Spleen (tissue), 11 donors: ENCODE data around the gene SYNRG. TPM values are rescaled to one million over a fixed set of nuclear protein-coding genes. Genes with fewer than 3 reads are reported as not detected.

ENCODE experiments used
- DNase-seq: peaks from one replicate; pipeline ENCODE4 v3.0.0-alpha.2; 2020
- H3K27ac ChIP-seq, 8 donors: fragments of 200-600 bp; sonication (generic) in 7 of 8; 1 replicate in 4 of 8; 2 replicates in 4 of 8; pipeline versions ENCODE4 v1.5.0 to v1.8.0; 2016 to 2021; ENCODE audit warnings: inconsistent platforms in 4 of 8, mild to moderate bottlenecking in 4 of 8, moderate library complexity in 1 of 8
- H3K27me3 ChIP-seq, 7 donors: fragments of 200-600 bp; sonication (generic) in 6 of 7; replicated peaks in 1 of 7; 1 replicate in 4 of 7; 2 replicates in 3 of 7; pipeline versions ENCODE4 v1.5.0 to v1.8.0; 2016 to 2021; ENCODE audit warnings: inconsistent platforms in 3 of 7, mild to moderate bottlenecking in 1 of 7
- H3K36me3 ChIP-seq, 6 donors: fragments of 200-600 bp; sonication (generic) in 5 of 6; 1 replicate in 4 of 6; 2 replicates in 2 of 6; pipeline versions ENCODE4 v1.5.0 to v1.8.0; 2016 to 2021; ENCODE audit warnings: inconsistent platforms in 2 of 6
- H3K4me1 ChIP-seq, 6 donors: fragments of 200-600 bp; sonication (generic) in 5 of 6; 1 replicate in 3 of 6; 2 replicates in 3 of 6; pipeline versions ENCODE4 v1.5.0 to v1.8.0; 2016 to 2021; ENCODE audit warnings: inconsistent platforms in 3 of 6
- H3K4me3 ChIP-seq, 8 donors: fragments of 200-600 bp; sonication (generic) in 7 of 8; 1 replicate in 4 of 8; 2 replicates in 4 of 8; pipeline versions ENCODE4 v1.5.0 to v1.8.0; 2016 to 2021; ENCODE audit warnings: inconsistent platforms in 4 of 8, mild to moderate bottlenecking in 4 of 8, moderate library complexity in 2 of 8
- H3K9me3 ChIP-seq, 8 donors: fragments of 200-600 bp; sonication (generic) in 7 of 8; 1 replicate in 4 of 8; 2 replicates in 4 of 8; pipeline versions ENCODE4 v1.5.0 to v1.8.0; 2016 to 2021; ENCODE audit warnings: inconsistent platforms in 4 of 8
- CTCF ChIP-seq, 11 experiments: fragments of 200-600 bp in 7 of 11; fragments of 450-650 bp in 4 of 11; sonication (generic) in 4 of 11; IDR thresholded peaks in 8 of 11; conservative IDR thresholded peaks in 3 of 11; 1 replicate in 7 of 11; 2 replicates in 4 of 11; pipeline versions ENCODE4 v1.4.0 to v1.8.0; 2016 to 2021; ENCODE audit warnings: antibody characterized with exemption in 11 of 11, inconsistent platforms in 4 of 11, mild to moderate bottlenecking in 1 of 11
- POLR2A ChIP-seq, 3 donors: fragments of 450-650 bp; IDR thresholded peaks; one replicate each; pipeline ENCODE4 v1.5.1; 2017; ENCODE audit warnings: antibody characterized with exemption in 3 of 3, mild to moderate bottlenecking in 1 of 3
- POLR2AphosphoS5 ChIP-seq, 3 donors: sonication (generic); formaldehyde crosslinking; IDR thresholded peaks; one replicate each; pipeline ENCODE4 v1.5.1; 2017; ENCODE audit warnings: antibody characterized with exemption in 3 of 3
- WGBS, 5 donors: extraction: QIAGEN DNeasy Blood & Tissue Kit in 3 of 5; methylation state at CpG; one replicate each; pipeline versions ENCODE4 v1.1.5 to v1.1.7; 2013 to 2018; 5-methylcytosine and 5-hydroxymethylcytosine counted together
- intact Hi-C: fragments of 100-400 bp; cut with DNase I; formaldehyde crosslinking; loops from one replicate; pipeline ENCODE4 v1.15.0; 2023; ENCODE audit warnings: low total_unique reads
- polyA plus RNA-seq, 3 donors: library from polyadenylated mRNA; stranded (reverse); fragments of 200-250 nt; gene quantifications; one replicate each; pipeline ENCODE4 v1.2.1, GENCODE V29; 2013
- total RNA-seq, 7 donors: library from RNA; depleted of rRNA in 3 of 7; stranded (reverse); fragments of >200 nt in 3 of 7; fragmentation: NEBNext Ultra II Directional in 4 of 7; extraction: Animal tissue kit (Norgen Biotek cat#: 25700) in 4 of 7; gene quantifications; one replicate each; pipeline versions ENCODE4 v1.1.0 to v1.2.1, GENCODE V29; 2016 to 2021
- donor health status: healthy with polysubstance abuse.
- donor health status: DM: no; HTN: no; CAD: no; lungs with moderate emphysema.
- donor health status: DM: no; HTN: no; CAD: no.
- donor health status: Bipolar disorder and iron deficiency.
- donor health status: healthy.
- donor health status: DM: no; HTN: no; CAD: no.
- donor health status: DM: yes; HTN: yes; CAD: no.

Gene SYNRG
- total and polyA plus RNA-seq, 10 donors, result 10.9 to 91.3 (median 69.8) TPM

GRCh38 chr17:37485938-37486570 lies 123.2 kb downstream of the SYNRG start:
- 88 to 96% (median 93%) methylated on average over 1 of the region's 1 CpG for WGBS, 5 donors
- Histone ChIP-seq H3K4me3 (no peak overlapping the region), H3K27me3 (peaks cover 0 to 14% (median 0%) of the 10 kb centered on the region in 7 donors), H3K4me1 (peaks cover 7 to 30% (median 24%) of the 10 kb centered on the region in 6 donors), H3K36me3 (no peaks in the 10 kb centered on the region), H3K9me3 (no peaks in the 10 kb centered on the region), H3K27ac (no peak overlapping the region)
- no peak for DNase-seq
- TF ChIP-seq CTCF (IDR thresholded peaks at IDR 0.05 in 8 of 11, conservative IDR thresholded peaks at IDR 0.05 in 3 of 11), result no peak
- TF ChIP-seq POLR2AphosphoS5 (IDR thresholded peaks at IDR 0.05), result no peak
- no peak for TF ChIP-seq POLR2A (IDR thresholded peaks at IDR 0.05)
- intact Hi-C loops, result no loop called here

GRCh38 chr17:37483311-37484039 lies 125.7 kb downstream of the SYNRG start:
- H3K27me3 ChIP-seq, result no peaks in the 10 kb centered on the region
- H3K4me3 ChIP-seq, result no peak overlapping the region
- 55 to 78% (median 60%) methylated on average over 5 of the region's 5 CpGs for WGBS, 5 donors
- peaks cover 0 to 23% (median 12%) of the 10 kb centered on the region in 6 donors for H3K36me3 ChIP-seq
- H3K9me3 ChIP-seq, result no peaks in the 10 kb centered on the region
- no peak for DNase-seq
- TF ChIP-seq POLR2AphosphoS5 (IDR thresholded peaks at IDR 0.05), result no peak
- no peak for TF ChIP-seq CTCF (IDR thresholded peaks at IDR 0.05 in 8 of 11, conservative IDR thresholded peaks at IDR 0.05 in 3 of 11)
- TF ChIP-seq POLR2A (IDR thresholded peaks at IDR 0.05), result no peak
- no peak overlapping the region for H3K27ac ChIP-seq
- intact Hi-C loops, result no loop called here
- peaks cover 0 to 9% (median 5%) of the 10 kb centered on the region in 6 donors for H3K4me1 ChIP-seq

GRCh38 chr17:37481001-37481665 lies 128.1 kb downstream of the SYNRG start:
- no peak for DNase-seq
- Histone ChIP-seq H3K27ac (no peak overlapping the region), H3K36me3 (peaks cover 0 to 47% (median 35%) of the 10 kb centered on the region in 6 donors), H3K27me3 (no peaks in the 10 kb centered on the region), H3K9me3 (no peaks in the 10 kb centered on the region), H3K4me1 (no peaks in the 10 kb centered on the region), H3K4me3 (no peak overlapping the region)
- 92 to 98% (median 94%) methylated on average over 9 of the region's 9 CpGs for WGBS, 5 donors
- no peak for TF ChIP-seq POLR2AphosphoS5 (IDR thresholded peaks at IDR 0.05)
- no peak for TF ChIP-seq POLR2A (IDR thresholded peaks at IDR 0.05)
- no peak for TF ChIP-seq CTCF (IDR thresholded peaks at IDR 0.05 in 8 of 11, conservative IDR thresholded peaks at IDR 0.05 in 3 of 11)
- intact Hi-C loops, result no loop called here

GRCh38 chr17:37480427-37480826 lies 128.8 kb downstream of the SYNRG start:
- WGBS, 5 donors, result 93 to 100% (median 97%) methylated on average over 2 of the region's 2 CpGs
- H3K9me3 ChIP-seq, result no peaks in the 10 kb centered on the region
- H3K36me3 ChIP-seq, result peaks cover 0 to 54% (median 42%) of the 10 kb centered on the region in 6 donors
- DNase-seq, result no peak
- no peak overlapping the region for H3K4me3 ChIP-seq
- no peaks in the 10 kb centered on the region for H3K27me3 ChIP-seq
- TF ChIP-seq CTCF (IDR thresholded peaks at IDR 0.05 in 8 of 11, conservative IDR thresholded peaks at IDR 0.05 in 3 of 11) (no peak), POLR2AphosphoS5 (IDR thresholded peaks at IDR 0.05) (no peak), POLR2A (IDR thresholded peaks at IDR 0.05) (no peak)
- H3K27ac ChIP-seq, result no peak overlapping the region
- intact Hi-C loops, result no loop called here
- no peaks in the 10 kb centered on the region for H3K4me1 ChIP-seq
